Thyroid gland (tissue), 4 donors: ENCODE data around the gene POLR2B. TPM values are rescaled to one million over a fixed set of nuclear protein-coding genes. Genes with fewer than 3 reads are reported as not detected.

ENCODE experiments used
- DNase-seq, 2 donors: peaks; one replicate each; pipeline ENCODE4 v3.0.0-alpha.2; 2019
- H3K27ac ChIP-seq, 3 donors: fragments of 200-600 bp; sonication (generic); 1 replicate in 2 of 3; 2 replicates in 1 of 3; pipeline ENCODE4 v1.5.1; 2016 to 2019; ENCODE audit warnings: mild to moderate bottlenecking in 1 of 3, moderate library complexity in 1 of 3
- H3K27me3 ChIP-seq: fragments of 200-600 bp; sonication (generic); one replicate; pipeline ENCODE4 v1.5.1; 2019
- H3K36me3 ChIP-seq, 2 donors: fragments of 200-600 bp; sonication (generic); one replicate each; pipeline ENCODE4 v1.5.1; 2016 to 2019
- H3K4me1 ChIP-seq, 2 donors: fragments of 200-600 bp; sonication (generic); one replicate each; pipeline ENCODE4 v1.5.1; 2017 to 2019
- H3K4me3 ChIP-seq, 3 donors: fragments of 200-600 bp; sonication (generic); replicated peaks in 1 of 3; 1 replicate in 2 of 3; 2 replicates in 1 of 3; pipeline ENCODE4 v1.5.1; 2016; ENCODE audit warnings: mild to moderate bottlenecking in 1 of 3
- H3K9me3 ChIP-seq: fragments of 200-600 bp; sonication (generic); one replicate; pipeline ENCODE4 v1.5.1; 2017
- POLR2A ChIP-seq, 2 donors: fragments of 450-650 bp; IDR thresholded peaks; one replicate each; pipeline ENCODE4 v1.6.1; 2017; ENCODE audit warnings: antibody characterized with exemption in 2 of 2, mild to moderate bottlenecking in 2 of 2, moderate library complexity in 1 of 2
- WGBS, 2 donors: methylation state at CpG; one replicate each; pipeline ENCODE4 v1.1.5; 2017; 5-methylcytosine and 5-hydroxymethylcytosine counted together
- intact Hi-C: fragments of 100-400 bp; cut with DNase I; formaldehyde crosslinking; loops from one replicate; pipeline ENCODE4 v1.15.1; 2023
- total RNA-seq, 4 donors: library from RNA; depleted of rRNA; stranded (reverse); fragments of >200 nt; gene quantifications; one replicate each; pipeline ENCODE4 v1.2.3, GENCODE V29; 2016
- TF ChIP-seq, protein P1 (sequence below), 6 experiments: fragments of 200-600 bp in 3 of 6; fragments of 450-650 bp in 3 of 6; sonication (generic) in 3 of 6; IDR thresholded peaks; one replicate each; pipeline ENCODE4 v1.5.1; 2016 to 2019; ENCODE audit warnings: antibody characterized with exemption in 6 of 6, mild to moderate bottlenecking in 2 of 6, inconsistent platforms in 1 of 6, moderate library complexity in 1 of 6

POLR2B gene
- total RNA-seq, 4 donors from 2014 or later, result 82.1 to 111 (median 84.2) TPM

DNA sequence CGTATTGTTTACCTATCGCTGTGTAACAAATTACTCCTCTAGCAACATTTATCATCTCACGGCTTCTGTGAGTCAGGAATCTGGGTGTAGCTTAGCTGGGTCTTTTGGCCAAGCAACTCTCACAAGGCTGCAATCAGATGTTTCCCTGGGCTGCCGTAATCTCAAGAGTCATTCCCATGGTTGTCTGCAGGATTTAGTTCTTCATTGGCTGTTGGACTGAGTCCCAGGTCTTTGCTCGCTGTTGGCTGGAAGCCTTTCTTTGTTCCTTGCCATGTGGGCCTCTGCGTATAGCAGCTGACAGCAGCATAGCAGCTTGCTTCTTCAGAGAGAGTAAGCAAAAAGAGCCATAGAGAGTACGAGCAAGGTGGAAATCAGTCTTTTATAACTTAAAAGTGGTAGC is 16.8 kb downstream of the POLR2B start:
- 69 to 78% methylated on average over 7 of the region's 7 CpGs for WGBS, 2 donors
- intact Hi-C loops, result no loop called here
- no peak overlapping the region for H3K27ac ChIP-seq
- H3K4me1 ChIP-seq, result no peaks in the 10 kb centered on the region
- H3K9me3 ChIP-seq, result no peaks in the 10 kb centered on the region
- DNase-seq, result no peak
- H3K27me3 ChIP-seq, result no peaks in the 10 kb centered on the region
- TF ChIP-seq POLR2A (IDR thresholded peaks at IDR 0.05), result no peak
- TF ChIP-seq, protein P1, sequence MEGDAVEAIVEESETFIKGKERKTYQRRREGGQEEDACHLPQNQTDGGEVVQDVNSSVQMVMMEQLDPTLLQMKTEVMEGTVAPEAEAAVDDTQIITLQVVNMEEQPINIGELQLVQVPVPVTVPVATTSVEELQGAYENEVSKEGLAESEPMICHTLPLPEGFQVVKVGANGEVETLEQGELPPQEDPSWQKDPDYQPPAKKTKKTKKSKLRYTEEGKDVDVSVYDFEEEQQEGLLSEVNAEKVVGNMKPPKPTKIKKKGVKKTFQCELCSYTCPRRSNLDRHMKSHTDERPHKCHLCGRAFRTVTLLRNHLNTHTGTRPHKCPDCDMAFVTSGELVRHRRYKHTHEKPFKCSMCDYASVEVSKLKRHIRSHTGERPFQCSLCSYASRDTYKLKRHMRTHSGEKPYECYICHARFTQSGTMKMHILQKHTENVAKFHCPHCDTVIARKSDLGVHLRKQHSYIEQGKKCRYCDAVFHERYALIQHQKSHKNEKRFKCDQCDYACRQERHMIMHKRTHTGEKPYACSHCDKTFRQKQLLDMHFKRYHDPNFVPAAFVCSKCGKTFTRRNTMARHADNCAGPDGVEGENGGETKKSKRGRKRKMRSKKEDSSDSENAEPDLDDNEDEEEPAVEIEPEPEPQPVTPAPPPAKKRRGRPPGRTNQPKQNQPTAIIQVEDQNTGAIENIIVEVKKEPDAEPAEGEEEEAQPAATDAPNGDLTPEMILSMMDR (IDR thresholded peaks at IDR 0.05), result no peak
- H3K4me3 ChIP-seq, result no peak overlapping the region
- peaks cover 37 to 45% of the 10 kb centered on the region in 2 donors for H3K36me3 ChIP-seq

DNA sequence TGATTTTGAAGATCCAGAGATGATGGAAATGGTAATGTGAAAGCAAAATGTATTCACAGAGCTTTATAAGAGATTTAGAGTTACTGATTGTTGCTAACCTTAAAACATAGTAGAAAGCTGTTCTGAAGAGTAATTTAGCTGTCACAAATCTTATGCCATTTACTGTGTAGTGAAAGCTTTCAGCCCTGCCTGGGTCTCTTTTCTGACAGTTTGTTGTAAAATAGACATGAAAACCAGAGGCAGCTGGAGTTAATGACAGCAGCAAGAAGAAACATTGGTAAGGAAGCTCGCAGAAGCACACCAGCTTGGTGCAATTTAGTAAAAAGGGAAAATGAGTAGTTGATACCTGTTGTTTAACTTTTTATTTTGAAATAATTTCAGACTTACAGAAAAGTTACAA is 21.1 kb downstream of the POLR2B start:
- intact Hi-C loops, result no loop called here
- DNase-seq, result no peak
- Histone ChIP-seq H3K27ac (no peak overlapping the region), H3K4me3 (no peak overlapping the region), H3K27me3 (no peaks in the 10 kb centered on the region), H3K9me3 (no peaks in the 10 kb centered on the region), H3K4me1 (no peaks in the 10 kb centered on the region), H3K36me3 (peaks cover 23 to 37% of the 10 kb centered on the region in 2 donors)
- TF ChIP-seq, protein P1 (IDR thresholded peaks at IDR 0.05), result no peak
- TF ChIP-seq POLR2A (IDR thresholded peaks at IDR 0.05), result no peak
- whole genome bisulfite sequencing, 2 donors, result 98 to 100% methylated on average over 1 of the region's 1 CpG

DNA sequence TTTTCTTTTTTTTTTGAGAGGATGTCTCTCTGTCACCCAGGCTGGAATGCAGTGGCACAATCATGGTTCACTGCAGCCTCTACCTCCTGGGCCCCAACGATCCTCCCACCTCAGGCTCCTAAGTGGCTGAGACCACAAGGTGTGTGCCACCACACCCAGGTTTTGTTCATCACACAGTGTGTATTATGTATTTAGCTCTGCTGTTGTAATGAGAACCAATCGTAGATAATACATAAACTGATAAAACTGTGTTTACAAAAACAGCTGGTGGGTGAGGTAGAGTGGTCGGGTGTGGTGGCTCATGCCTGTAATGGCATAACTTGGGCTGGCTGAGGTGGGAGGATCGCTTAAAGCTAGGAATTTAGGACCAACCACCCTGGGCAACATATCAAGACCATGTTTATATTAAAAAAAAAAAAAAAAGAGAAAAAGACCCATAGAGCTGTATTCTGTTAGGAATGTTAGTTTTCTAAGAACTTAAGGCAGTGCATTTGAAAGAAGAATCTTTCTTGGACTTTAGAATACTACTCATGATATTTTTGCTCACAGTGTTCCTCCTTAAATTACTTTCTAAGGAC is 34.9 kb downstream of the POLR2B start:
- TF ChIP-seq, protein P1 (IDR thresholded peaks at IDR 0.05), result no peak
- no peak for TF ChIP-seq POLR2A (IDR thresholded peaks at IDR 0.05)
- intact Hi-C loops, result no loop called here
- WGBS, 2 donors, result 89 to 97% methylated on average over 4 of the region's 4 CpGs
- Histone ChIP-seq H3K27me3 (no peaks in the 10 kb centered on the region), H3K4me1 (peaks cover 0 to under 1% of the 10 kb centered on the region in 2 donors), H3K27ac (no peak overlapping the region), H3K9me3 (no peaks in the 10 kb centered on the region), H3K4me3 (no peak overlapping the region), H3K36me3 (peaks cover 53 to 57% of the 10 kb centered on the region in 2 donors)
- DNase-seq, result no peak

DNA sequence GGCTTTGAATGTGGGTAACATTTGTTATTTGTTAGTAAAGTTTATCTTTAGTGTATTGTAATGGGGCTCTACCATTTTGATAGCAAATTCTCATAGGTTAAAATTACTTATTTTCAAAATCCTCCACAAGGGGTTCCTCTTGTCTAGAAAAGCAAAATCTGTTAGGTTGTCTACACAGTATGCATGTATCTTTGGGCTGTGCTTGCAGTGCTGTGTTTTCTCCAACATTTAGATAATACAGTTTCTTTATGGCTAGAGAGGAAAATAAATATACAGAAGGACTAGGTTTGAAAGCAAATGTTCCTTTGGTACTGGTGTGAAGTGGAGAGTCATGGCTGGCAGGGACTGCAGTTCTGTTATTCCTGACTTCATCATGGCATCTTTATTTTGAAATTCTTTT is 40.3 kb downstream of the POLR2B start:
- intact Hi-C loops, result no loop called here
- no peak for TF ChIP-seq POLR2A (IDR thresholded peaks at IDR 0.05)
- TF ChIP-seq, protein P1 (IDR thresholded peaks at IDR 0.05), result no peak
- peaks cover 45 to 59% of the 10 kb centered on the region in 2 donors for H3K36me3 ChIP-seq

DNA sequence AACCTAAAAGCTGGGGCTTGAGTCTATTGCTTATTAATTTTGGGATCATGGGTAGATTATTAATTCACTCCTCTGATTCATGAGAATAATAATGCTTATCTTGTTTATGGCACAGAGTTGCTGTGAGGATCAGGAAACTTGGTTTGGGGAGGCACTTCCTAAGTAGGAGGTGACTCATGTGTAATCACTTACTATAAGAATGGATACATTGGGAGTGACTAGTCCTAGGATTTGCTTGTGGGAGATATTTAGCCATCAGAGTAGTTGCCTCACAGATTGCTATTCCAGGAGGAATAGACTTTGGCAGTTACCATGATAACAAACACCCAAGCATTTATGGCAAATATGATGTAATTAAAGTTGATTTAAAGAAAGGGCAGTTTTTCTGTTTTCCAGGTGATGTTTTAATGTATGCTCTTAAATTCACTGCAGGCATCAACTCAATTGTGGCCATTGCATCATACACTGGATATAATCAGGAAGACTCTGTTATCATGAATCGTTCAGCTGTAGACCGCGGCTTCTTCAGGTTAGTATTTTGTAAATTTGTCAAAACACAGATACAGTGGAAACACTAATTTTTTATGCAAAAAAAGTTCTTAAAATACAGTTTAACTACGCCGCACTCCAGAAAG is 41.9 kb downstream of the POLR2B start:
- no peak for TF ChIP-seq POLR2A (IDR thresholded peaks at IDR 0.05)
- TF ChIP-seq, protein P1 (IDR thresholded peaks at IDR 0.05), result no peak
- H3K27me3 ChIP-seq, result no peaks in the 10 kb centered on the region
- H3K27ac ChIP-seq, result no peak overlapping the region
- intact Hi-C loops, result no loop called here
- no peaks in the 10 kb centered on the region for H3K4me1 ChIP-seq
- 92 to 95% methylated on average over 5 of the region's 5 CpGs for WGBS, 2 donors
- no peak overlapping the region for H3K4me3 ChIP-seq
- no peak for DNase-seq
- H3K36me3 ChIP-seq, result peaks cover 48 to 68% of the 10 kb centered on the region in 2 donors
- no peaks in the 10 kb centered on the region for H3K9me3 ChIP-seq

More for the DNA sequence above, 40.3 kb downstream of the POLR2B start:
- no peaks in the 10 kb centered on the region for H3K4me1 ChIP-seq
- no peak overlapping the region for H3K27ac ChIP-seq
- H3K27me3 ChIP-seq, result no peaks in the 10 kb centered on the region
- no peaks in the 10 kb centered on the region for H3K9me3 ChIP-seq
- DNase-seq, result no peak
- no peak overlapping the region for H3K4me3 ChIP-seq
